ENCODE results near the gene AXIN1. TPM values are rescaled to one million over a fixed set of nuclear protein-coding genes. Genes with fewer than 3 reads are reported as not detected.
"Not testable (repeated sequence)": the region's sequence is repeated elsewhere in the genome, so short reads cannot be mapped to it uniquely, and the experiment has no call there.

AXIN1 gene
- total RNA-seq, 2 donors from 2014 or later: 21.4 to 22.8 TPM

DNA sequence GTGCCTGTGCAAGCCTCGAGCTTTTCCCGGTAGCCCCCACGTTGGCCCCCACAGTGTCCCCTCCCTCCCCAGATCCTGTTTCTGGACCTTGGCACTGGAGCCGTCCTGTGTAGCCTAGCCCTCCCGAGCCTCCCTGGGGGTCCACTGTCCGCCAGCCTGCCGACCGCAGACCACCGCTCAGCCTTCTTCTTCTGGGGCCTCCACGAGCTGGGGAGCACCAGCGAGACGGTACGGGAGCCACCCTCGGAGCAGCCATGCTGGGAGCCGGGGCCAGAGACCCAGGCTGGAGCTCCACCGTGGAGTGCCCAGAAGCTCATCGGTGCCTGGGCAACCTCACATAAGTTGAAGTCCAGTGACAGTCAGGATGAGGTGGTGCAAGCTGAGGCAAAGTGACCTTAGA, 88.6 kb downstream of the AXIN1 start:
- DNase-seq (ENCODE audit: low spot score in 2 of 2) (no peak), ATAC-seq (no peak)
- Mint-ChIP-seq H3K36me3 (no peaks in the 10 kb centered on the region), H3K27ac (no peak overlapping the region), H3K9me3 (peaks cover 0 to 6% of the 10 kb centered on the region in 2 donors)

DNA sequence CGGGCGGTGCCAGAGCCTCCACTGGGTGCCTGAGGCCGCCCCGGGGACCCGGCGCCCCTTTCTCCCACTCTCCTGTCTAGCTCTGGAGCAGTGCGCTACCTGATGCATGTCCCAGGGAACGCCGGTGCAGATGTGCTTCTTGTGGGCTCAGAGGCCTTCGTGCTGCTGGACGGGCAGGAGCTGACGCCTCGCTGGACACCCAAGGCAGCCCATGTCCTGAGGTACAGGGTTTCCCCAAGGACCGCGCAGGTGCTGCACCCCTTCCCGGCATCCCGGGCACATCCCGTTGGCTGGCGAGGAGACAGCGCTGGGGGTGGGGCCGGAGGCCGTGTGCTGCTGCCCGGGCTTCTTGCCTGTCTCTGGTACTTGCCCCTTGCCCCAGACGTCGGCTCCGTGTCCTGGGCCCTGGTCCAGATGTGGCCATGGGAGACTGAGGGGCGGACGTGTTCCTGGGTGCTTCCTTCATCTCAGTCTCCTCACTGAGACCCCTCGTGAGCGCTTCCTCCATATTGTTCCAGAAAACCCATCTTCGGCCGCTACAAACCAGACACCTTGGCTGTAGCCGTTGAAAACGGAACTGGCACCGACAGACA, 89.2 kb downstream of the AXIN1 start:
- no peaks in the 10 kb centered on the region for H3K36me3 Mint-ChIP-seq
- no peak for DNase-seq (ENCODE audit: low spot score in 2 of 2)

DNA sequence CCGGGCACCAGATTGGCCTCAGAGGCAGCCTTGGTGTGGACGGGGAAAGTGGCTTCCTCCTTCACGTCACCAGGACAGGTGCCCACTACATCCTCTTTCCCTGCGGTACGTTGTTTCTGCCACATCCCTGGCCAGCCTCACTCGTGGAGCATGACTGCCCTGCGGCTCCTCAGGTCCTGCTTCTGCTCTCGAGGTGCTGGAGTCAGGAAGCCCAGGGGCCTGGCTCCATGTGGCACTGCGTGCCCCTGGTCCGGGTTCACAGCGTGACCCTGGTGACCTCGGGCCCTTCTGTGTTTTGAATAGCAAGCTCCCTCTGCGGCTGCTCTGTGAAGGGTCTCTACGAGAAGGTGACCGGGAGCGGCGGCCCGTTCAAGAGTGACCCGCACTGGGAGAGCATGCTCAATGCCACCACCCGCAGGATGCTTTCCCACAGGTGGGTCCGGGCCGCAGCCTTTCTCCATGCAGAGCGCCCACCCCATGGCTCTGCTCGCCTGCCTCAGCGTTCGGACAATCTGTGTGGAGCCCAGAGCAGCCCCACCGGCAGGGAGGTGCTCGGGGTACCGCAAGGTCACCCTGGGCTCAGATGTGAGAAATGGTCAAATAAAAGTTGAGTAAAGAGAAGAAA, 90.3 kb downstream of the AXIN1 start:
- Mint-ChIP-seq H3K9me3 (no peaks in the 10 kb centered on the region), H3K27ac (peak overlapping the region in 1 of 2 donors; percentile 36), H3K36me3 (no peaks in the 10 kb centered on the region)
- DNase-seq (ENCODE audit: low spot score in 2 of 2) (no peak), ATAC-seq (no peak)

More for the DNA sequence above, 89.2 kb downstream of the AXIN1 start:
- no peak for ATAC-seq
- Mint-ChIP-seq H3K27ac (no peak overlapping the region), H3K9me3 (peaks cover 0 to 6% of the 10 kb centered on the region in 2 donors)

DNA sequence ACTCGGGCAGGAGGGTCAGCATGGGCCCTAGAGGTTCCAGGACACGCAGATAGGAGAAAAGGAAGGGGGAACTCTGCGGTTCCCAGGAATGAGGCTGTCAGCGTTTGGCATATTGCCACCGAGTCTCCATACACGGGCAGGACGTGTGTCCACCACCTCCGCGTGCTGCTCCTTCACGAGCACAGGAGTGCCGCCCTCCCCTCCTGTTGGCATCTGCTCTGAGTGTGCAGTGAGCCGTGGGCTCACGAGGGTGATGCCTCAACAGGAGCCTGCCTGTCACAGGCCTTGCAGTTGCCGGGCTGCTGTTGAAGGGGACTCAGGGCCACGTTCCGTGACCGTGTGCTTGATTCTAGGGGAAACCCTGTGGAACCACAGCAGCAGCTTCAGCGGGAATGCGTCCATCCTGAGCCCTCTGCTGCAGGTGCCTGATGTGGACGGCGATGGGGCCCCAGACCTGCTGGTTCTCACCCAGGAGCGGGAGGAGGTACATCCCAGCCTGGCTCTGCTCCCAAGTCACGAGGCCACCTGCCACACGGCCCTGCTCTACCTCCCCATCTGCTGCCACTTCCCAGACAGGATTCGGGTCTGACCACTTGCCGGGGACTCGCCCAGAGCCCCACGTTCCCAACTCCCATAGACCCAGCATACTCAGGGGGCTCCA, 91.4 kb downstream of the AXIN1 start:
- no peak for ATAC-seq
- Mint-ChIP-seq H3K9me3 (no peaks in the 10 kb centered on the region), H3K27ac (no peak overlapping the region), H3K36me3 (no peaks in the 10 kb centered on the region)
- no peak for DNase-seq (ENCODE audit: low spot score in 2 of 2)

DNA sequence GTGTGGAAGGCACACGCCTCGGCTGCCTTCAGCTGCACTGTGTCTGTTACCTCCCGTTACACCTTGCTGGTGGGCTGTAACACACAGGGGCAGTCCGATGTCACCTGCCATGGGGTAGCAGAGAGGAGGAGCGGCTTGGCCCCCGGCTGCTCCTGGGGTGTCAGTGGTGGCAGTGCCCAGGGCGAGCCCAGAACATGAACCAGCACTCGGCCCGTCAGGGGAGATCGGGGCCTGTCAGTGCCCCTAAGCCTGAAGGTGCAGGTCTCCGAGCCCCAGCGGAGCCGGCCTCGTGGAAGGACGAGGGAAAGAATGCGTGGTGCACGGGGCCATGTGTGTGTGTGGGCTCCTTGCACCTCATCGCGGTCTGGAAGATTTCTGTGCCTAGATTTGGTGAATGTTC, 92.2 kb downstream of the AXIN1 start:
- Mint-ChIP-seq H3K36me3 (no peaks in the 10 kb centered on the region), H3K9me3 (no peaks in the 10 kb centered on the region), H3K27ac (no peak overlapping the region)
- no peak for DNase-seq (ENCODE audit: low spot score in 2 of 2)
- no peak for ATAC-seq

DNA sequence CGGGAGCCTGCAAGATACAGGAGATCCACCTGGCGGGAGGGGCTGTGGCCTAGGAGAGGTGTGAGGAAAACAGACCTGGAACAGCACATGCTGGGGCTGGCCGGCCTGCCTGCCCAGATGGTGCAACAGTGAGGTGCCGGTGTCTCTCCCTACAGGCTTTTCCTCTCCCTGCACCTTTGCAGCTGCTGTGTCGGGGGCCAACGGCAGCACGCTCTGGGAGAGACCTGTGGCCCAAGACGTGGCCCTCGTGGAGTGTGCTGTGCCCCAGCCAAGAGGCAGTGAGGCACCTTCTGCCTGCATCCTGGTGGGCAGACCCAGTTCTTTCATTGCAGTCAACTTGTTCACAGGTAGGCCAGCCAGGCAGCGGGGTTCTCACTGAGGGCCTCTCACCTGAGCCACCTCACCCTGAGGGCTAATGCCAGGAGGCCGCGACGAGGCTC, 92.7 kb downstream of the AXIN1 start:
- H3K9me3 Mint-ChIP-seq: no peaks in the 10 kb centered on the region
- DNase-seq (ENCODE audit: low spot score in 2 of 2): no peak
- no peak for ATAC-seq
- no peaks in the 10 kb centered on the region for H3K36me3 Mint-ChIP-seq
- H3K27ac Mint-ChIP-seq: no peak overlapping the region

DNA sequence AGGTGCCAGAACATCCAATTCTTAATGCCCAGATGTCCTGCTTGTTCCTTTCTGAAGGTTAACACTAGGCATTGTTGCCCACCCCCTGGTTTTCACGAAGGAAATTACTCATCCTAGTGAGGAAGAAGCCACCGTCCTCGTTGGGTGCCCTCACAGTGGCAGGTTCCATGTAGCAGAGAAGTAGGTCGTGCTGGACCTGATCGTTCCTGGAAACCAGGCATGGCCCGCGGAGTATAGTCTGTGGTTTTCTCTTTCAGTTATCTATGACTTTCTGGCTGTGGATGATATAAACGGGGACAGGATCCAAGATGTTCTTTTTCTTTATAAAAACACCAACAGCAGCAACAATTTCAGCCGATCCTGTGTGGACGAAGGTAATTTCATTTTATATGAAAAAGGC, 93.3 kb downstream of the AXIN1 start:
- Mint-ChIP-seq H3K9me3 (no peaks in the 10 kb centered on the region), H3K27ac (no peak overlapping the region), H3K36me3 (no peaks in the 10 kb centered on the region)
- ATAC-seq: no peak
- DNase-seq (ENCODE audit: low spot score in 2 of 2): no peak

DNA sequence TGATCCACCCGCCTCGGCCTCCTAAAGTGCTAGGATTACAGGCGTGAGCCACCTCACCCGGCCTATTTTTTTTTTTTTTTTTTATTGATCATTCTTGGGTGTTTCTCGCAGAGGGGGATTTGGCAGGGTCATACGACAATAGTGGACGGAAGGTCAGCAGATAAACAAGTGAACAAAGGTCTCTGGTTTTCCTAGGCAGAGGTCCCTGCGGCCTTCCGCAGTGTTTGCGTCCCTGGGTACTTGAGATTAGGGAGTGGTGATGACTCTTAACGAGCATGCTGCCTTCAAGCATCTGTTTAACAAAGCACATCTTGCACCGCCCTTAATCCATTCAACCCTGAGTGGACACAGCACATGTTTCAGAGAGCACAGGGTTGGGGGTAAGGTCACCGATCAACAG, 94.4 kb downstream of the AXIN1 start:
- not testable (repeated sequence) for ATAC-seq; H3K9me3 Mint-ChIP-seq; DNase-seq (ENCODE audit: low spot score in 2 of 2); H3K27ac Mint-ChIP-seq; H3K36me3 Mint-ChIP-seq

DNA sequence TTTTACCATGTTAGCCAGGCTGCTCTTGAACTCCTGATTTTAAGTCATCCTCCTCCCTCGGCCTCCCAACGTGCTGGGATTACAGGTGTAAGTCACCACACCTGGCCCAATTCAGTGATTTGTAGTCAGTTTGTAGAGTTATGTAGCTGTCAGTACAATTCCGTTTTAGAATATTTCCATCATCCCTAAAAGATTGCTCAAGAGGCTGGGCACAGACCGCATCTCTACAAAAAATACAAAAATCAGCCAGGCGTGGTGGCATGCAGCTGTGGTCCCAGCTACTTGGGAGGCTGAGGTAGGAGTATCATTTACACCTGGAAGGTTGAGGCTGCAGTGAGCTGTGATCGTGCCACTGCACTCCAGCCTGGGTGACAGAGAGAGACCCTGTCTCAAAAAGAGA, 97.3 kb downstream of the AXIN1 start:
- Mint-ChIP-seq H3K36me3 (no peaks in the 10 kb centered on the region), H3K9me3 (no peaks in the 10 kb centered on the region), H3K27ac (no peak overlapping the region)
- DNase-seq (ENCODE audit: low spot score in 2 of 2): no peak
- no peak for ATAC-seq

DNA sequence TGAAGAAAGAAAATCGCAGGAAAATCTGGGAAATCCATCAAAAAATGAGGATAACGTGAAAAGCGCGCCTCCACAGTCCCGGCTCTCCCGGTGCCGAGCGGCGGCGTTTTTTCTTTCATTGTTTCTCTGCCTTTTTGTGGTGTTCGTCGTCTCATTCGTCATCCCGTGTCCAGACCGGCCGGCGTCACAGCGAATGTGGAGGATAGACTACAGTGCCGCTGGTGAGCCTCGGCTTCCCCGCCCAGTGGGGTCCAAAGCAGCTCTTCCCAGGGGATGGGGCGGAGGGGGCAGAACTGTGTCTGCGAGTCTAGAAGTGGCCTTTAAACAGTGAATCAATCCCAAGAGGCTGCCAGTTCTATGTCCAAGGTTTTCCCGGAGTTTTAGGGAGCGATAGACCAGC, 98.1 kb downstream of the AXIN1 start:
- ATAC-seq (no peak), DNase-seq (ENCODE audit: low spot score in 2 of 2) (no peak)
- H3K27ac Mint-ChIP-seq: peak overlapping the region in 1 of 2 donors; percentile 37
- no peaks in the 10 kb centered on the region for H3K36me3 Mint-ChIP-seq
- no peaks in the 10 kb centered on the region for H3K9me3 Mint-ChIP-seq

DNA sequence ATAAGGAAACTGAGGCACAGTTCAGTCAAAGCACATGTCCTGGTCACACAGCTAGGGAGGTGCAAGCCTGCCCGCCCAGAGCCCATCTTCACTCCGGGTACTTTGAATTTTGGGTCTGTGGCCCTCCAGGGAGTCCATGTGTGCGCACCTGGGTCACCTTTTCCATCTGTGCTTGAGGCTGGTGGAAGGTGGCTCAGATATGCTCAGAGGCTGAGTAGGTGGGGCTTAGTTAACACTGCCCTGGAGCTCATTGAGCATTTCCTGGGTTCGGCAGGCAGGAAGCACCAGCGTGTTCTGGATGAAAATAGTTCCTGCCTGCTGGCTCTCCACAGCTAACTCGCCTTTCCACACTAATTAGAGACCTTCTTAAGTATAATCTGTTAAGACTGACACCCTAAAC, 98.7 kb downstream of the AXIN1 start:
- Mint-ChIP-seq H3K27ac (peak overlapping the region in 1 of 2 donors; percentile 37), H3K9me3 (no peaks in the 10 kb centered on the region), H3K36me3 (no peaks in the 10 kb centered on the region)
- peak in 1 of 2 donors; percentile 53 for ATAC-seq
- DNase-seq (ENCODE audit: low spot score in 2 of 2): no peak

DNA sequence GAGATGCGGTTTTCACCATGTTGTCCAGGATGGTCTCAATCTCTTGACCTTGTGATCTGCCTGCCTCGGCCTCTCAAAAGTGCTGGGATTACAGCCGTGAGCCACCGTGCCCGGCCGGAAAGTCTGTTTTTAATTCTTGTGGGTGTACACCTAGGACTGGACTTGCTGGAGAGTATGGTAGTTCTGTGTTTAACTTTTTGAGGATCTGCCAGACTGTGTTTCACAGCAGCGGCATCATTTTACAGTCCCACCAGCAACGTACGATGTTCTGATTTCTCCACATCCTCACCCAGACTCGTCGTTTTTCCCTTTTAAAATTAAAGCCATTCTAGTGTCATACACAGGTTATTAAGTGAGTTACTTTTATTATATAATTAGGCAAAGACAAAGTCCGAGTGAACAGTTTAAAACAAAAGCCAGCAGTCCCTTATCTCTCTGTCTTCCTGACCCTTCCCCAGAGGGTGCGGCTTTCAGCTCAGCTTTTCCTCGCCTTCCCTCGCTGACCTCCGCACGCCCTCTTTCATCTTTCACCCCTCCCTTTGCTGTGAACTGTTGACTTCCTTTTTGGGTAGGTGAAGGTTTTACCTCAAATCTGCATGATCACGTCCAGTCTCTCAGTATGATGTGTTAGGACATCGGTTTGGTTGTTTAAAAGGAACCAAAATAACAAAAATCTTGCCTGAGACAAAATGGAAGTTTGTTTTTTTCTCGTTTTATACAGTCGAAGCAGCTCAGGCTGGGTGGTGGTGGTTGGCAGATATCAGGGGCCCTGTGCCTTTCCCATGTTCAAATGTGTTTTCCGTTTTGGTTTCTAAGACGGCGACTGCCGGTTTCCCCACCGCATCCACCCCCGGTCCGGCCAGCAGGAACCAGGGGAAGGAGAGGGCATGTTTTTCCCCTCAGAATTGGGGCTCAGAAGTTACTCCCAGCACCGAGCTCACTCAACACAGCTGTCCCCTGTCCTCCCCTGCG, 99.9 kb downstream of the AXIN1 start:
- Mint-ChIP-seq H3K27ac (peak overlapping the region; percentile 41 to 76), H3K36me3 (no peaks in the 10 kb centered on the region), H3K9me3 (no peaks in the 10 kb centered on the region)
- ATAC-seq (peak; percentile 82 to 96), DNase-seq (ENCODE audit: low spot score in 2 of 2) (peak in 1 of 2 donors; percentile 27)

DNA sequence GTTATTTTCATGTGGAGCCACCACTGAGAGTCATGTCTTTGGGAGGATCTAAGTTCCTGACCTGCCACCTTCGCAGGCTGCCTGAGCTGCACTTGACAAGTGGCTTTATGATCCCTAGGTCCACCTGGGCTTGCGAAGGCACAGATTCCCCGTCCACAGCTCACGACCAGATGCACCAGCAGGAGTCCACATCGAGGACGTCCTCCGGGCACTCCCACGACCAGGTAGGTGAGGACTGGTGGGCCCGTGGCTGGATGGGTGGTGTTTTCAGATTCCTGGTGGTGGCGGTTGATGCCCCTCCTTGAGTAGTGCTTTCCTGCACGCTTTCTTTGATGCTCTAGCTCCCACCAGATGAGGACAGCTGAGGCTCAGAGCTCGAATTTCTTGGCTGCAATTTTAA, 103.1 kb downstream of the AXIN1 start:
- H3K27ac Mint-ChIP-seq: no peak overlapping the region
- H3K9me3 Mint-ChIP-seq: no peaks in the 10 kb centered on the region
- ATAC-seq: no peak
- DNase-seq (ENCODE audit: low spot score in 2 of 2): no peak
- H3K36me3 Mint-ChIP-seq: no peaks in the 10 kb centered on the region

DNA sequence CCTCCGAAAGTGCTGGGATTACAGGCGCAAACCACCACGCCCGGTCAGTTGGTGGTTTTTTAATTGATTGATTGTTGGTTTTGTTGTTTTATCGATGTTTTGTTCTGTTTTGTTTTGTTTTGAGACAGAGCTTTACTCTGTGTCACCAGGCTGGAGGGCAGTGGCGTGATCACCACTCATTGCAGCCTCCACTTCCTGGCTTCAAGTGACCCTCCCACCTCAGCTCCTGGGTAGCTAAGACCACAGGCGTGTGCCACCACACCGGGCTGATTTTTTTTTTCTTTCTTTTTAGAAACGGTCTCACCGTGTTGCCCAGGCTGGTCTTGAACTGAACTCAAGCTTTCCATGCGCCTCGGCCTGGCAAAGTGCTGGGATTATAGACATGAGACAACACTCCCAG, 105.5 kb downstream of the AXIN1 start:
- ATAC-seq (no peak), DNase-seq (ENCODE audit: low spot score in 2 of 2) (no peak)
- Mint-ChIP-seq H3K27ac (no peak overlapping the region), H3K9me3 (no peaks in the 10 kb centered on the region), H3K36me3 (no peaks in the 10 kb centered on the region)

DNA sequence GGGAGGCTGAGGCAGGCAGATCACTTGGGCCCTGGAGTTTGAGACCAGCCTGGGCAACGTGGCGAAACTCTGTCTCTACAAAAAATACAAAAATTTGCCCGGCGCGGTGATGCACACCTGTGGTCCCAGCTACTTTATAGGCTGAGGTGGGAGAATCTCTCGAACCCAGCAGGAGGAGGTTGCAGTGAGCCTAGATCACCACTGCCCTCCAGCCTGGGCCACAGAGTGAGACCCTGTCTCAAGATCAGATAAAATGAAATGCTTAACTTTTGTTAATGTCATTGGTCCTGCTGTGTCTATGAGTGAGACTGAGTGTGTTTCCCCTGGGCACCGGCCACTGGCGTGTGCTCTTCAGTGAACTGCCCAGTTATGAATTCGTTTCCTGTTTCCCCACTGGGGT, 107.4 kb downstream of the AXIN1 start:
- ATAC-seq: no peak
- DNase-seq (ENCODE audit: low spot score in 2 of 2): no peak
- Mint-ChIP-seq H3K9me3 (no peaks in the 10 kb centered on the region), H3K36me3 (no peaks in the 10 kb centered on the region), H3K27ac (peak overlapping the region in 1 of 2 donors; percentile 60)

DNA sequence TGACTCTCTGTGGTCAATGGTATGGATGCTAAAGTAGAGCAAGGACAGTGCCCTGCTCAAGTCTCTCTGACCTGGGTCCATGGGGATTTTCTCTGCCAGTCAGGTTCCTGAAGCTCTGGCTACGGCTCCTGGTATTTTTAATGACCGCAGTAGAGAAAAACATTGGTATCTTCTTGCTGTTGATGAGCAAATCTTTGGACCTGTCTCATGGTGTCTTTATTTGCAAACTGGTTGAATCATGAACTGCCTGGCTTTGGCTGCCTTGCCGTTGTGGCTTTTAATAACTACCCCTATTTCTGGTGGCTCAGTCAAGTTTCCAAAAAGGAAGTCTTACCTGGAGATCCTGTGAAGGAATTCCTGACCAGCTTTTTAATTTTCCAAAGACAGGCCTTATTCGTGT, 109.2 kb downstream of the AXIN1 start:
- ATAC-seq: no peak
- no peak for DNase-seq (ENCODE audit: low spot score in 2 of 2)
- Mint-ChIP-seq H3K9me3 (no peaks in the 10 kb centered on the region), H3K36me3 (no peaks in the 10 kb centered on the region), H3K27ac (no peak overlapping the region)

DNA sequence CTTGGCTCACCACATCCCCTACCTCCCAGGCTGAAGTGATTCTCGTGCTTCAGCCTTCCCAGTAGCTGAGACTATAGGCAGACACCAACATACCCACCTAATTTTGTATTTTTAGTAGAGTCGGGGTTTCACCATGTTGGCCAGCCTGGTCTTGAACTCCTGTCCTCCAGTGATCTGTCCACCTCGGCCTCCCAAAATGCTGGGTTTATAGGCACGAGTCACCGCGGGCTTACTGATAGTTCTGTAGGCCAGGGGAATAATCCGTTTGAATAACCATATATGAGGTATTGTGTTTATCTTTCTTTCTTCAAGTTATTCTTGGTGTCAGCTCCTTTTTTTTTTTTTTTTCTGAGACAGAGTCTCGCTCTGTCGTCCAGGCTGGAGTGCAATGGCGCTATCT, 110.2 kb downstream of the AXIN1 start:
- no peaks in the 10 kb centered on the region for H3K9me3 Mint-ChIP-seq
- ATAC-seq (no peak), DNase-seq (ENCODE audit: low spot score in 2 of 2) (no peak)
- no peaks in the 10 kb centered on the region for H3K36me3 Mint-ChIP-seq
- H3K27ac Mint-ChIP-seq: no peak overlapping the region

All from activated naive CD4-positive, alpha-beta T cell treated with anti-CD3 and anti-CD28 coated beads, Interleukin-2, amount 50 U/mL, for 72 hours (primary cell).